ENCODE data around the gene YAP1.
"Not testable (repeated sequence)": the region's sequence is repeated elsewhere in the genome, so short reads cannot be mapped to it uniquely, and the experiment has no call there.

YAP1 gene

GRCh38 chr11:102166175-102167064 lies 56.2 kb downstream of the YAP1 start:
- no peak for DNase-seq

GRCh38 chr11:102168481-102168880 lies 58.2 kb downstream of the YAP1 start:
- no peak for DNase-seq

DNA sequence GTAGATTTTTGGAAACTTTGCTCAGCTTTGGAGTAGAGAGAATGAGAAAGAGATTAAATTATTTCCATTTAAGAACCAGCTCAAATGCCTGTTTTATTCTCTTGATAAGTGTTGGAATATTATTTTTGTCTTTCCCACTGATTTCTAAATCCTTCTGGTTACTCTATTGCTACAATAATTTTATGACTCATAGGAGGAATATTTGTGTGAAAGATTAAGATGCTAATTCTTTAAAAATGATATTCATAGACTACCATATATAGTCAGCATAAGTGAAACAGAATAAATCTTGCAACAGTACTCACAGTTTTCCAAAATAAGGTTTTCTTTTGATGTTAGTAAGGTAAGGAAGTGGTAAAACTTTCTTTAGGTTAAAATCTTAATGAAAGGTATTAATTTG lies 60.9 kb downstream of the YAP1 start:
- DNase-seq, result no peak

GRCh38 chr11:102172127-102172848 lies 62.0 kb downstream of the YAP1 start:
- no peak for DNase-seq

GRCh38 chr11:102177126-102177525 lies 66.9 kb downstream of the YAP1 start:
- DNase-seq, result no peak

DNA sequence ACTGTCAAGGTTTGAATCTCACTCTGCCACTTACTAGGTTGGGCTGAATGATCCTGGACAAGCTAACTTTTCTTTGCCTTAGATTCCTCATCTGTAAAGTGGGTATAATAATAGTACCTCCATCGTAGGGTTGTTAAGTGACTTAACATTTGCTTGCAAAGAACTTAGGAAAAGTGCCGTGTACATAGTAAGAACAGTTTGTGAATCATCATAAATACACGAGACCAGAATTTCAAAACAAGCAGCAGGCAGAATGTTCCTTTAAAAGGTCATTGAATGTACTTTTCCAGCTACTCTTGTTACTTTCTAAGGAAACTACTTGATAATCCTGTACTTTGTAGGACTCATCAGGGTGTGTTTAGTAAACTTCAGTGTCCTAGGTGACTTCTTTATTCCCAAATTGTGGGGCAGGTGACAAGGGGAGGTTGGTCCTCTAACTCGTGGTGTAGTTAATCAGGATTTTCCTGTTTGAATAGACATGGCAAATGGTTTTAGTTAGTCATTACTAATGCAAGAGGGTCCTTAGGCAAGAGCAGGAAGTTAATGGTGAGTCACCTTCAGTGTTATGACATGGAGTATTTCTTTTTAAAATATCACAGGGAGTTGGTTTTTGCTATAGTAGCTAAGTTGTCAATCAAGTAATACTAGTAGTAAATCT lies 67.9 kb downstream of the YAP1 start:
- no peak for DNase-seq

DNA sequence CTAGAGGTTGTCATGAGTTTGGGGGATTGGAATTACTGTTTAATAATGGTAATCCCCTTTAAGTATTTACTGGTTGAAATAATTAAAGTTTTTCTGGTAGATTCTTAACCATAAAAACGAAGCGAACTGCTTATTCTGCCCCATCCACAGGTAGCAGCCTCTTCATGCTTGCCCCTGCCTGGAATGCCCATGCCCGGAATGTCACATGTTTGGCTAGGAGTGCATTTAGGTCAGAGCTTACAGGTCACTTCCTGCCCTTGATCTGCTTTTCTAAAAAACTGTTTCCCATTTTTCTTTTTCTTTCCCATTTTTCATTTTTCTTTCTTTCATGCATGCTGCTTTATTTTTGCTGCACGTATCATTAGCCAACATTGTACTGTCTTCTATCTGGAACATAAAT lies 69.1 kb downstream of the YAP1 start:
- no peak for DNase-seq

DNA sequence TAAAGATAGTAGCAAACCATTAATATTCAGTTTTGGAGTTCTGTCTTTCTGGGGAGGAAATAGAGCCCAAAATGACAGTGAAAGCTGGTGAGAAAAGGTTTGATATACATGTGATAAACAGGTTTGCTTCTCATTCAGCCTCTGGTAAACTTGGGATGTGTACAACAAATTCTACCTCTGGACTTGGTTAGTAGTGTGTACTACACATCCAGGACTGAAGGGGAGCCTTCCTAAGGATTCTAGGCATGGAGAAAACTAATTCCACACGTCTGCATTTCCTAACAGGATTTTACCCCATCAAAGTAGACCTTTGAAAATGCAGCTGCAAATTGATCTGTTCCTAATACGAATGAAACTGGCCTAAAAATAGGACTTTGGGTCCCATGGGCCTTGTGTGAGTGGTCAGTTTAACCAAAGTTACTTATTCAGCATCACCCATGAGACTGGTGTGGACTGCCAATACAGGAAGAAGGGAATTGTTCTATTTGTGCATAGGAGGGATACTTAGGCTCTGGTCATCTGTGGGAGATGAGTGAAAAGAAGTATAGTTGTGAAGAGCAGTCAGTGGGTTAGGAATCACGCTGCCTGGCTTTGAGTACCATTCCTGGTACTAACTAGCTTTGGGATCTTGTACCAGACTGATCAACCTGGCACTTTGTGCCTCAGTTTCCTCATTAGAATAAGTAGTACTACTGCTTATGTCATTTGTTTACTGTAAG lies 74.2 kb downstream of the YAP1 start:
- no peak for DNase-seq

DNA sequence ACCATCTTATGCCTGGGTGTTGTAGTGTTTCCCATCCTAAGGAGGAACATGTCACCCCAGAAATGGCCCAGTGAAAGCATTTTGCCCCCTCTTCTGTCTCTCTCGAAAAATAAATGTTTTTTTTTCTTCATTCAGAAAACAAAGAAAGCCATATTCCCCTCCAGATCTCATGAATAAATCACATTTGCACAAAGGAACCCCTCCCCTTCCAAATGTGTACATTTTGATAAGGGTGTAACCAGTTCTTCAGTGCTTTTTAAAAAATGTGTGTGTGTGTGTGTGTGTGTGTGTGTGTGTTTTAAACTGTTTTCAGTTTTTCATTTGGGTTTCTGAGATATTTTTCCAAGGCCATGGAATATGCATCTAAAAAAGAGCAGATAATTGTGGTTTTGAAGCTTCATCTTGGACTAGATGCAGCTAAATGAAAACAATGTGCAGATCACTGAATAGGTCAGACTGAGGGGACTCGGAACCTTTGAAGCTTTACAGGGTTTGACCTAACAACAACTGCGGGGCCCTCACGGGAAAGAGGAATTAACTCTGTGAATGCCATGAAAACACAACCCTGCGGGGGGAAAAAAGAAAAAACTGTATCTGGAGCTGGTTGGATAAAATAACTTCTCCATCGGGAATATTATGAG lies 76.4 kb downstream of the YAP1 start:
- DNase-seq, result no peak

GRCh38 chr11:102187416-102188151 lies 77.3 kb downstream of the YAP1 start:
- no peak for DNase-seq

- no peak for DNase-seq
These were observed 78.2 kb downstream of the YAP1 start for GRCh38 chr11:102188488-102188887.

GRCh38 chr11:102191832-102192231 lies 81.6 kb downstream of the YAP1 start:
- DNase-seq, result no peak

DNA sequence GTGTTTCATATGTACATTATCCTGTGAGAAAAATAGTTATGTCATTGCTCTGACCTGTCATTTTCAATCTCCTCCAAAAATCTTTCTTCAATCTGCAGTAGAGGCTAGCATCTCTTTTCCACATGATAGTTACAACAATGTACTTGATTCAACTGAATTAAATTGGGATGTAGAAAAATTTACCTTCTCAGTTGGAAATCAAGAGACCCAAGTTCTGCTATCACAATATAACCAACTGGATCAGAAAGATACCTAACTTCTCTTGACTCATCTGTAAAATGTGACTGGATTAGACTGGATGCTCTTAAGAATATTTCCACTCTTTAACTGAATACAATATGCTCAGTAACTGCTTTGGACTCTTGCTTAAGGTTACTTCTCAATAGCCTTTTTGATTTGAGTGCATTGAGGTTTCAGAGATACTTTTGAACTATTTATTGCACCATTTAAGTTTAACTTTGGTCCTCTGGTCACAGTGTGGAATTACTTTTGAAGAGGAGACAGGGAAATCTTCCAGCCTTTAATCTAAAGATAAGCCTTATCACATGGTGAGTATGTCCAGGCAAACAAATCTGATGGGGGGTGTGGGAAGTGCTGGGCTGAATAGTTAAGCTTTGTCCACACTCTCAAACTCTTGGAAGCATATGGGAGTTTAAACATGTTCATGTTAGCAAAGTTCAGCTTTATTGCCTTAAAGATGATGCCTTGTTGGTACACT lies 82.3 kb downstream of the YAP1 start:
- no peak for DNase-seq

DNA sequence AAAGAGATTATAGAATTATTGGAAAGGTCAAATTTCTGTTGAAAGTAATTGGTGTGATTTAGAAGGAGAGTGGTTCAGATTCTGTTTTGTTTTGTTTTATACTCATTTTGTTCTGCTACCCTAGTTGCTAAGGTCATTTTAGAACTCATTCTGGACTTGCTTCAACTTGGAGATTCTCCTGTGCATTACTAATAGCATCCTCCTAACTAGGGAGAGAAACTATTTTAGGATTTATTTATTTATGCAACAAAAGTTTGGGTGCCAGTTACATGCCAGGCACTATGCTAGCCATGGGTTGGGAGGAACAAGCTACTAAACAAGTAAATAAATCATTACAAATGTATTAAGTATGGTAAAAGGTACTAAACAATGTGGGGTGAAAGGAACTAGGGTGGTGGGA lies 84.0 kb downstream of the YAP1 start:
- no peak for DNase-seq

DNA sequence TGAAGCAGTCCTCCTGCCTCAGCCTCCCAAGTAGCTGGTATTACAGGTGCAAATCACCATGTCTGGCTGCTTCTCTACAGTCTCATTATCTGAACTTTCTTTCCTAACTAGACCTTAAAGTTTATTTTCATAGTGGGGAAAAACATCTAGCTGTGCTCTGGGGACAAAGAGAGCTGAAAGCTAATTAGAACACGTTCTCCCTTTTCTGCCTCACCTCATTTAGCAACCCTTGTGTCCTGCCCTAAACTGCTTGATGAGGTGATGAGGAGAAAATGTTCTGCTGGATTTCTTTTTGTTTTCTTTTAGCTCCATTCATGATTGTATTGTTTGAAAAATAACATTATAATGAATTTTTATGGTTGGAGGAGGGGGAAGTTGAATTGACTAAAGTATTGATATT lies 84.7 kb downstream of the YAP1 start:
- no peak for DNase-seq

DNA sequence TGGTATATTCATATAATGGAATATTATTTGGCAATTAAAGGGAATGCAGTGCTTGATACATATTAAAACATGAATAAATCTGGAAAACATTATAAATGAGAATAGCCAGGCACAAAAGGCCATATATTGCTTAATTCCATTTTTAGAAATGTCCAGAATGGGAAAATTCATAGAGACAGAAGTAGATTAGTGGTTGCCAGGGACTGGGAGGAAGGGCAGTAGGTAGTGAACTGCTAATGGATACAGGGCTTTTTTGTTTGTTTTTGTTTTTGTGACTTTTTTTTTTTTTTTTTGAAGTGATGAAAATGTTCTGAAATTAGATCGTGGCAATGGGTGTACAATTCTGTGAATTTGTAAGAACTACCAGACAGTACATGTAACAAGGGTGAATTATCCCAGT lies 86.1 kb downstream of the YAP1 start:
- DNase-seq, result no peak

DNA sequence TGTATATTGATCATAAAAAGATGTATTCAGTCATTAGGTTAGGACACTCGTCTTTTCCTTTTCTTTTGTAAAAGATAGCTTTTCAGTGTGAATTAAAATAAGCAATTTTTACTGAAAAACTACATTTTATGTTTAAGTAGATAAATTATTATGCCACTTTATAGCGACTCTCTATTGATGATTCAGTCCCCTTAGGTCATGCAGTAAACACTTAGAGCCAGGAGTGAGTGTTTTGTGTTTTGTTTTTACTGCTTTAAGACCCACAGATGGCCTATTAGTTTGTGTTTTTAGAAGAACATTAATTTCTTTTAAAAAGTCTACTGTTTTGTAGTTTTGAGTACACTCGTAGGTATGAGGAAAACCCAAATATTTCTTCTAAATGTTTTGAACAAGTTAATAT lies 86.6 kb downstream of the YAP1 start:
- DNase-seq, result no peak

GRCh38 chr11:102197670-102198139 lies 87.5 kb downstream of the YAP1 start:
- no peak for DNase-seq

- DNase-seq, result no peak
These were observed 89.4 kb downstream of the YAP1 start for GRCh38 chr11:102199673-102200072.

DNA sequence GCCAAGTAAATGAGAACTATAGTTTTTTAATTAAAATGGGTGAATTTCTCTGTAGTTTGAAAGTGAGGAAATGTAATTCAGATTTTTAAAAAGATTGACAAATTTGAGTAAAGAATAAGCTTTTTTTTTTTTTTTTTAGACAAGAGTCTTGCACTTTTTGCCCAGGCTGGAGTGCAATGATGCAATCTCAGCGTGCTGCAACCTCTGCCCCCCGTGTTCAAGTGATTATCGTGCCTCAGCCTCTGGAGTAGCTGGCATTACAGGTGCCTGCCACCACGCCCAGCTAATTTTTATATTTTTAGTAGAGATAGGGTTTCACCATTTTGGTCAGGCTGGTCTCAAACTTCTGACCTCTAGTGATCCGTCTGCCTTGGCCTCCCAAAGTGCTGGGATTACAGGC lies 90.1 kb downstream of the YAP1 start:
- not testable (repeated sequence) for DNase-seq

GRCh38 chr11:102201776-102202175 lies 91.5 kb downstream of the YAP1 start:
- DNase-seq, result no peak

Data from GDM1 (cell line).